Stimulated activated CD8-positive, alpha-beta memory T cell treated with anti-CD3 and anti-CD28 coated beads, Interleukin-4, amount 100 ng/mL, for 4 hours (primary cell): ENCODE measurements around the gene SLC12A6.

ENCODE experiments used
- DNase-seq, 2 donors: peaks; one replicate each; pipeline ENCODE4 v3.0.0-alpha.2; 2020; ENCODE audit warnings: low read depth in 2 of 2, low spot score in 1 of 2

Gene SLC12A6

GRCh38 chr15:34331809-34332208 is 5.8 kb downstream of the SLC12A6 start:
- DNase-seq: no peak

GRCh38 chr15:34330279-34330678 is 7.3 kb downstream of the SLC12A6 start:
- no peak for DNase-seq

GRCh38 chr15:34329006-34329405 is 8.6 kb downstream of the SLC12A6 start:
- DNase-seq: no peak

GRCh38 chr15:34327906-34328305 is 9.7 kb downstream of the SLC12A6 start:
- no peak for DNase-seq

GRCh38 chr15:34325368-34325767 is 12.2 kb downstream of the SLC12A6 start:
- no peak for DNase-seq

- DNase-seq: no peak
Measured at GRCh38 chr15:34324933-34325332, 12.6 kb downstream of the SLC12A6 start.

DNA sequence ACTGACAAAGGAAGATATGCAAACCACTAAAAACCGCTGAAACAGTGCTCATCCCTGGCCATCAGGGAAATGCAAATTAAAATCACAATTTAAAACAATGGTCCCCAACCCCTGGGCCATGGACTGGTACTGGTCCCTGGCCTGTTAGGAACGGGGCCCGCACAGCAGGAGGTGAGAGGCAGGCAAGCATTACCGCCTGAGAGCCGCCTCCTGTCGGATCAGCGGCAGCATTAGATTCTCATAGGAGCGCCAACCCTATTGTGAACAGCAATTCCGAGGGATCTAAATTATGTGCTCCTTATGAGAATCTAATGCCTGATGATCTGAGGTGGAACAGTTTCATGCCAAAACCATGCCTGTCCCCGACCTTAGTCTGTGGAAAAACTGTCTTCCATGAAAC is 14.4 kb downstream of the SLC12A6 start:
- DNase-seq: no peak

- DNase-seq: no peak
Measured at GRCh38 chr15:34318277-34319079, 19.1 kb downstream of the SLC12A6 start.

- no peak for DNase-seq
Measured at GRCh38 chr15:34314491-34315490, 22.8 kb downstream of the SLC12A6 start.

- DNase-seq: no peak
Measured at GRCh38 chr15:34311563-34311962, 26.0 kb downstream of the SLC12A6 start.

DNA sequence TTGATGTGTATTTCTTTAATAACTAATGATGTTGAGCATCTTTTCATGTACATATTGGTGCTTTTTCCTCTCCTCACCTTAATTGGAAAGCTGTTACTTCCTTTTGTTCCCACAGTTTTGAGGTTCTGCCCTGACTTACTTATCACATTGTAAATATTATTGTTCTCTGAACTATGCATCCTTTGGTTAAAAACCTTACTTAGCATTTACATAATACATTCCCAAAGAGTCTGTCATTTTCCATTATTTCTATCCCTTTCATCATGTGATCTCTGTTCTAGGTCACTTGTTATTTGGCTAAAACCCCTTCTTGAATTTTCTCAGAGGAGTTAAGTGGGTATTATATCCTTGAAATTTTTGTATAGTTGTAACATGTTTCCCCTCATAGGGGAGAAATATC is 33.0 kb downstream of the SLC12A6 start:
- DNase-seq: no peak

DNA sequence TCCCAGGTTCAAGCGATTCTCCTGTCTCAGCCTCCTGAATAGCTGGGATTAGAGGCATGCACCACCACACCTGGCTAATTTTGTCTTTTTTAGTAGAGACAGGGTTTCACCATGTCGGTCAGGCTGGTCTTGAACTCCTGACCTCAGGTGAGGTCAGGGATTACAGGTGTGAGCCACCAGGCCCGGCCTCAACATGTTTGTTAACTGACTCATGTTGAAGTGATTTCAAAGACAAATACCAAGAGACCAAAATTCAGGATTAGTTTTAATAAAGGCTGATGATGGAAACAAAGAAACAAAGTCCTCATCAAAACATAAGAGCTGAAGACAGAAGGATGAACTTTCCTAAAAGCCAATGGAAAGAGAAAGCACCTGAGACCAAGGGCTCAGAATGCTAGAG is 36.5 kb downstream of the SLC12A6 start:
- DNase-seq: no peak

DNA sequence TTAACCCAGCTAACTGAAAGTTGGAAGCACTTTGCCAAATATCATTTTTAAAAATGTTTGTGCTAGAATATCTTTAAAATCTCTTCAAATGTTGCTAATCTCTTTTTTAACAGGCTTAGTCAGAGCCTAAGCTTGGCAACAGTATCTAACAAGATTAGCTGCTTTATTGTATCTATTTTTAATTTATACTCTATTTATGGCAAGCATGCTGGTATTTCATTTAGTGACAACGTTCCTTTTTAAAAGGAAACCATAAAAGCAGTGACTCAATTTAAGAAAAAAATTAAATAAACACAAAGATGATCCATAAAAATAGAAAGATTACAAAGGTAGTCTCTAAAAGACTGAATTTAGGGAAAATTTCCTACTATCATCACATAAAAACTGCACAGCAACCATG is 40.5 kb downstream of the SLC12A6 start:
- no peak for DNase-seq

GRCh38 chr15:34292621-34293020 is 45.0 kb downstream of the SLC12A6 start:
- DNase-seq: no peak

DNA sequence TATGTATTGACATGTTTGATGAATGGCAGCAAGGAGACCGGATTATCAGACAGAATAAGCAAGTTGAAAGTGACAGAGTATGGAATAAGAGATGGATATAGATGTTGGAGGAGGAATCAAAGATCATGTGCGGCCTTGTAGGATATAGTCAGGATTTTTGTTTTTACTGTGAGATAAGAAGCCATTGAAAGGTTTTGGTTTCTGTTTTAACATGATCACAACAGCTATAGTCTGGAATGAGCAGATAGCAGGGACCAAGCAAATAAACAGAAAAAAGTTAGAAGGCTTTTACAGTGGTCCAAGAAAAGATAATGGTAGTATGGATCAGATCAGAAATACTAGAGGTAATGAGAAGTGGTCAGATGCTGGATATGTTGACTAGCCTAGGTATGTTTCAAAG is 52.6 kb downstream of the SLC12A6 start:
- no peak for DNase-seq

DNA sequence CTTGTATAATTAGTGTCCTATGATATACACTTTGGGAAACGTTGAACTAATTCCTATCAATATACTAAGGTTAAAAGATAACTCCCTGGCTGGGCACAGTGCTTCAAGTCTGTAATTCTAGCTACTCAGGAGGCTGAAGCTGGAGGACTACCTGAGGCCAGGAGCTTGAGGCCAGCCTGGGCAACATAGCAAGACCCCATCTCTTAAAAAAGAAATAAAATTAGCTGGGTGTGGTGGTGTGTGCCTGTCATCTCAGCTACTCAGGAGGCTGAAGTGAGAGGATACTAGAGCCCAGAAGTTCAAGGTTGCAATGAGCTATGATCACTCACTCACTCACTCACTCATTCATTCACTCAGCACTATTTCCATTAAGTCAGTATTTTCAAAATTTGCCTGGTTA is 55.2 kb downstream of the SLC12A6 start:
- DNase-seq: no peak

- DNase-seq: no peak
Measured at GRCh38 chr15:34280193-34280592, 57.4 kb downstream of the SLC12A6 start.

- DNase-seq: no peak
Measured at GRCh38 chr15:34279368-34279767, 58.2 kb downstream of the SLC12A6 start.

- no peak for DNase-seq
Measured at GRCh38 chr15:34275721-34276120, 61.9 kb downstream of the SLC12A6 start.

- no peak for DNase-seq
Measured at GRCh38 chr15:34275154-34275553, 62.4 kb downstream of the SLC12A6 start.

DNA sequence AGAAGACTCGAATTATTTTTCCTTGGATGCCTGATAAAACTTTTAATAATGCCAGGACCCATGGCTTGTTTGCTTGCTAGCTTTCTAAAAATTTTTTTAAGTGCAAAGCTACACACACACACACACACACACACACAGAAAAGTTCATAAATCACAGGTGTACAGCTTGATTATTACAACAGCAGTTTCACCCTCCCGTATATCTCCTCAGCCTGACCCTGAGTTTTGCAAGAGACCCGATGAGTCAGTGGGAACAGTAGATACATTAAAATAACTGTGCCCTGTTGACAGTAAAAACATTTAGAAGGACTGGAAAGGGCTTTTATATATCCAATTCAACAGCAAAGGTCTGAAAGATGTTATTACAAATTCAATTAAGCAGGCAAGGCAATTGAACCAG is 66.1 kb downstream of the SLC12A6 start:
- DNase-seq: no peak

- DNase-seq: no peak
Measured at GRCh38 chr15:34266751-34267150, 70.8 kb downstream of the SLC12A6 start.
